Thymus (tissue), 11 donors: Measurements from ENCODE around the gene LOXHD1. TPM values are rescaled to one million over a fixed set of nuclear protein-coding genes. Genes with fewer than 3 reads are reported as not detected.

Experiments
- DNase-seq, 9 donors: peaks; one replicate each; pipeline ENCODE4 v3.0.0-alpha.2; 2013; ENCODE audit warnings: low spot score in 9 of 9, low read depth in 6 of 9, missing footprints in 1 of 9
- H3K27ac ChIP-seq, 2 donors: one replicate each; pipeline ENCODE4 v1.5.1; 2013; ENCODE audit warnings: control low read depth in 1 of 2, low read depth in 1 of 2, low read length in 1 of 2, mild to moderate bottlenecking in 1 of 2, moderate library complexity in 1 of 2
- H3K27me3 ChIP-seq, 2 donors: one replicate each; pipeline ENCODE4 v1.5.1; 2013; ENCODE audit warnings: low read length in 1 of 2; ENCODE audit not compliant: control insufficient read depth in 2 of 2, insufficient read depth in 1 of 2
- H3K36me3 ChIP-seq, 2 donors: one replicate each; pipeline ENCODE4 v1.5.1; 2013; ENCODE audit warnings: low read length in 1 of 2, mild to moderate bottlenecking in 1 of 2, moderate library complexity in 1 of 2; ENCODE audit not compliant: control insufficient read depth in 2 of 2, insufficient read depth in 2 of 2
- H3K4me1 ChIP-seq, 2 donors: one replicate each; pipeline ENCODE4 v1.5.1; 2013; ENCODE audit warnings: low read length in 2 of 2; ENCODE audit not compliant: control insufficient read depth in 2 of 2, insufficient read depth in 2 of 2
- H3K4me3 ChIP-seq, 2 donors: one replicate each; pipeline ENCODE4 v1.5.1; 2013; ENCODE audit warnings: low read length in 2 of 2, control low read depth in 1 of 2, mild to moderate bottlenecking in 1 of 2
- H3K9me3 ChIP-seq, 2 donors: one replicate each; pipeline ENCODE4 v1.5.1; 2013; ENCODE audit warnings: low read length in 1 of 2, mild to moderate bottlenecking in 1 of 2; ENCODE audit not compliant: control insufficient read depth in 2 of 2, insufficient read depth in 1 of 2
- WGBS: extraction: QIAGEN DNeasy Blood & Tissue Kit; methylation state at CpG from one replicate; pipeline ENCODE4 v1.1.7; 2013; 5-methylcytosine and 5-hydroxymethylcytosine counted together
- polyA plus RNA-seq: library from polyadenylated mRNA; stranded (reverse); fragments of 200-250 nt; gene quantifications from one replicate; pipeline ENCODE4 v1.2.3, GENCODE V29; 2013
- total RNA-seq: library from RNA; stranded (reverse); fragments of 120-200 nt; gene quantifications from one replicate; pipeline ENCODE4 v1.2.4, GENCODE V29; 2013
- donor health status: healthy.

The LOXHD1 gene
- total and polyA plus RNA-seq, 2 donors = 0.09 to 0.24 TPM

- H3K4me3 ChIP-seq = no peak overlapping the region
- 94% methylated on average over 11 of the region's 11 CpGs for WGBS
- DNase-seq = no peak
- no peaks in the 10 kb centered on the region for H3K9me3 ChIP-seq
- peaks cover 0 to 7% of the 10 kb centered on the region in 2 donors for H3K27me3 ChIP-seq
- H3K4me1 ChIP-seq = no peaks in the 10 kb centered on the region
- no peaks in the 10 kb centered on the region for H3K36me3 ChIP-seq
- no peak overlapping the region for H3K27ac ChIP-seq
These were observed 168.4 kb downstream of the LOXHD1 start for GRCh38 chr18:46488471-46489213.

- no peak for DNase-seq
These were observed 171.3 kb downstream of the LOXHD1 start for GRCh38 chr18:46485675-46486194.

GRCh38 chr18:46484971-46485370, 172.0 kb downstream of the LOXHD1 start:
- no peak for DNase-seq
- H3K36me3 ChIP-seq = no peaks in the 10 kb centered on the region
- H3K27me3 ChIP-seq = peaks cover 0 to 11% of the 10 kb centered on the region in 2 donors
- peaks cover 0 to 4% of the 10 kb centered on the region in 2 donors for H3K4me1 ChIP-seq
- 44% methylated on average over 16 of the region's 16 CpGs for WGBS
- H3K4me3 ChIP-seq = no peak overlapping the region
- no peak overlapping the region for H3K27ac ChIP-seq
- H3K9me3 ChIP-seq = peaks cover 0 to 10% of the 10 kb centered on the region in 2 donors

More at GRCh38 chr18:46485675-46486194, 171.3 kb downstream of the LOXHD1 start:
- peaks cover 0 to 11% of the 10 kb centered on the region in 2 donors for H3K27me3 ChIP-seq
- peaks cover 0 to 10% of the 10 kb centered on the region in 2 donors for H3K9me3 ChIP-seq
- 30% methylated on average over 2 of the region's 2 CpGs for WGBS
- H3K4me3 ChIP-seq = no peak overlapping the region
- no peak overlapping the region for H3K27ac ChIP-seq
- peaks cover 0 to 4% of the 10 kb centered on the region in 2 donors for H3K4me1 ChIP-seq
- H3K36me3 ChIP-seq = no peaks in the 10 kb centered on the region

- H3K27ac ChIP-seq = no peak overlapping the region
- WGBS = 100% methylated on average over 1 of the region's 1 CpG
These were observed 174.2 kb downstream of the LOXHD1 start for GRCh38 chr18:46482831-46483230.

GRCh38 chr18:46481847-46482245, 175.2 kb downstream of the LOXHD1 start:
- 67% methylated on average over 1 of the region's 1 CpG for WGBS
- H3K27ac ChIP-seq = no peak overlapping the region

More at GRCh38 chr18:46482831-46483230, 174.2 kb downstream of the LOXHD1 start:
- Histone ChIP-seq H3K9me3 (peaks cover 0 to 10% of the 10 kb centered on the region in 2 donors), H3K27me3 (peaks cover 0 to 11% of the 10 kb centered on the region in 2 donors), H3K4me1 (peaks cover 0 to 4% of the 10 kb centered on the region in 2 donors), H3K36me3 (no peaks in the 10 kb centered on the region), H3K4me3 (no peak overlapping the region)
- no peak for DNase-seq

GRCh38 chr18:46481048-46481846, 175.8 kb downstream of the LOXHD1 start:
- Histone ChIP-seq H3K27ac (no peak overlapping the region), H3K4me3 (no peak overlapping the region), H3K27me3 (peaks cover 0 to 14% of the 10 kb centered on the region in 2 donors), H3K9me3 (peaks cover 0 to 10% of the 10 kb centered on the region in 2 donors), H3K4me1 (peaks cover 0 to 4% of the 10 kb centered on the region in 2 donors), H3K36me3 (no peaks in the 10 kb centered on the region)
- DNase-seq = peak in 8 of 9 donors; percentile 21 to 76 (median 46)
- 53% methylated on average over 9 of the region's 9 CpGs for WGBS

More at GRCh38 chr18:46481847-46482245, 175.2 kb downstream of the LOXHD1 start:
- Histone ChIP-seq H3K4me1 (peaks cover 0 to 4% of the 10 kb centered on the region in 2 donors), H3K36me3 (no peaks in the 10 kb centered on the region), H3K4me3 (no peak overlapping the region), H3K9me3 (peaks cover 0 to 10% of the 10 kb centered on the region in 2 donors), H3K27me3 (peaks cover 0 to 14% of the 10 kb centered on the region in 2 donors)
- DNase-seq = no peak

GRCh38 chr18:46480226-46480625, 176.8 kb downstream of the LOXHD1 start:
- Histone ChIP-seq H3K27ac (no peak overlapping the region), H3K4me3 (no peak overlapping the region), H3K36me3 (no peaks in the 10 kb centered on the region), H3K9me3 (peaks cover 0 to 10% of the 10 kb centered on the region in 2 donors), H3K4me1 (peaks cover 0 to 4% of the 10 kb centered on the region in 2 donors), H3K27me3 (peaks cover 0 to 12% of the 10 kb centered on the region in 2 donors)
- DNase-seq = no peak
- WGBS = 83% methylated on average over 5 of the region's 5 CpGs

GRCh38 chr18:46478796-46479195, 178.2 kb downstream of the LOXHD1 start:
- WGBS = 95% methylated on average over 2 of the region's 2 CpGs

More at GRCh38 chr18:46478796-46479195, 178.2 kb downstream of the LOXHD1 start:
- Histone ChIP-seq H3K4me1 (peaks cover 0 to 11% of the 10 kb centered on the region in 2 donors), H3K36me3 (no peaks in the 10 kb centered on the region), H3K27me3 (peaks cover 0 to 6% of the 10 kb centered on the region in 2 donors), H3K27ac (no peak overlapping the region), H3K9me3 (peaks cover 0 to 10% of the 10 kb centered on the region in 2 donors), H3K4me3 (no peak overlapping the region)
- DNase-seq = no peak
